C1 segment of cervical spinal cord (tissue), 14 donors: ENCODE measurements around the gene HS1BP3.

Source experiments
- DNase-seq, 14 donors: peaks; one replicate each; lab custom pipeline; 2025; lab: John Stamatoyannopoulos, UW

HS1BP3 gene

DNA sequence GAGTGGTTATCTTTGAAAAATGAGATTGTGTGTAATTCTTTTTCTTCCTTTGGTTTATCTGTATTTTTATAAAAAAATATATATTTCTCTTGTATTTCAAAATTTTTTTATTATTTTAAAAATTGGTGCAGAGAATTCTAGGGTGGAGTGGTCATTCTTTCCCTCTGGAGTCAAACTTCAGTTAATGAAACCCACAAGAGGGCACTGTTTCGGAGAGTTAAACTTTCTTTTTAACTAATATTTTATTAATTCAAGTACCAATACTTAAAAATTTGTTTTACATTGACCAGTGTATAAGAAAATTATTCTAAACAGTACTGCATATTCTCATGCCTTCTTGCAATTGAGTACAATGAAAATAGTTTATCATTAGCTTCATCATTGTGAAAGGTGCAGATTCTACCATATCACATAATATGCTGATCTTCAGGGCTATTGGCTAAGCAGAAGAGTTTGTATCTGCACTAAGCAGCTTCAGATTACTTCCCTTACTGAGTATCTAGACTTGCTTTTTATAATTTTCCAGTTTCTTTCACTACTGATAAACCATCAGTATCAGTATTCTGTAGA is 50.1 kb downstream of the HS1BP3 start:
- no peak for DNase-seq

DNA sequence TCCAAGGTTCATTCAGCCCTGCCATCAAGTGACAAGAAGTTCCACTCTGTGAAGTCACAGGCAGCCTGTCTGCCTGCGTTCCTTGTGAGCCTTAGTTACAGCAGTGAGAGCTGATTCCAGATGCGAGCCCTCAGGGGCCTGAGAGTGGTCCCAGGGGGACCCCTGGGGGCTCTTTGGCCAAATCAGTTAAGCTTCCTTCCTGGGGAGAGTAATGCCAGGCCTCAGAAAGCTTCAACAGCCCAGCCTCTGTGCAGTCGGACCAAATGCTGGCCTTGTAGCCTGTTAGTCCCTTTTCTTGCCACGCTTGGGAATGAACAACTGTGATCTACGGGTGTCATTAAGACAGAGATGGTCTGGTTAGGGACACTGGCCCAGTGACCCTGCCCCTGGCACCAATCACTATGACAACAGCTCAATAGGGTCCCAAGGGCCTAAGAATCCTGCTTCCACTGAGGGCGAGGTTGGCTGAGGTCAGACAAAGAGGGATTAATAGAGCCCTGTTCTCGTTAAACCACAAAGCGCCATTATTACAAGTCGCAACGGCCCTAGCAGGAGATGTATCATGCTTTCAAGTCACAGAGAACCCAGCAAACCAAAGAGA is 50.9 kb downstream of the HS1BP3 start:
- DNase-seq: peak in 11 of 14 donors; percentile 17 to 83 (median 72)

DNA sequence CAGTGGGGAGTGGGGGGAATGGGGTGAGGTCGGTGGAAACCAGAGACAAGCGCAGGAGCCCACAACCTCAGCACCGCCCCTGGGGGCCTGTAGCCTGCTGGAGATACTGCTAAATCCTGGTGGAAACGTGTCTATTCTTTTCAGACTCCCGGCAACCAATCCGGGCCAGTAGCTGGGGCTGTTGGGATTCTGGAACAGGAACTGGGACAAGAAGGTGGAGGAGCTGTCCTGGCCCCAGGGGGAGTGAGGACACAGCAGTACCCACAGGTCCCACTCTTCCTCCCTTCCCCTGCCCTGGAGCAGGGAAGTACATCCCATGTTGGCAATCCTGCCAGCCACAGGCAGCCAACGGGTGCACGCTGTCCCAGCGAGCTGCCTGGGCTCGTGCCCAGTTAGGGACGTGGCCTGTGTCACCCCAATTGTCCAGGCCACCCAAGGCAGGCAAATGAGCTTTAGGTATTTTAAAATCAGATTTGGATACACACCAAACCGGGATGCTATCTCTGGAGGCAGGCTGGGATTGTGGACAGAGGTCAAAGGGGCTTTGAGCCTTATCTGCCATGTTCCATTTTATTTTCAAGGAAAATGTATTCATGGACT is 51.8 kb downstream of the HS1BP3 start:
- peak in 10 of 14 donors; percentile 38 to 70 (median 52) for DNase-seq

- DNase-seq: no peak
Measured at GRCh38 chr2:20597860-20598183, 53.1 kb downstream of the HS1BP3 start.

DNA sequence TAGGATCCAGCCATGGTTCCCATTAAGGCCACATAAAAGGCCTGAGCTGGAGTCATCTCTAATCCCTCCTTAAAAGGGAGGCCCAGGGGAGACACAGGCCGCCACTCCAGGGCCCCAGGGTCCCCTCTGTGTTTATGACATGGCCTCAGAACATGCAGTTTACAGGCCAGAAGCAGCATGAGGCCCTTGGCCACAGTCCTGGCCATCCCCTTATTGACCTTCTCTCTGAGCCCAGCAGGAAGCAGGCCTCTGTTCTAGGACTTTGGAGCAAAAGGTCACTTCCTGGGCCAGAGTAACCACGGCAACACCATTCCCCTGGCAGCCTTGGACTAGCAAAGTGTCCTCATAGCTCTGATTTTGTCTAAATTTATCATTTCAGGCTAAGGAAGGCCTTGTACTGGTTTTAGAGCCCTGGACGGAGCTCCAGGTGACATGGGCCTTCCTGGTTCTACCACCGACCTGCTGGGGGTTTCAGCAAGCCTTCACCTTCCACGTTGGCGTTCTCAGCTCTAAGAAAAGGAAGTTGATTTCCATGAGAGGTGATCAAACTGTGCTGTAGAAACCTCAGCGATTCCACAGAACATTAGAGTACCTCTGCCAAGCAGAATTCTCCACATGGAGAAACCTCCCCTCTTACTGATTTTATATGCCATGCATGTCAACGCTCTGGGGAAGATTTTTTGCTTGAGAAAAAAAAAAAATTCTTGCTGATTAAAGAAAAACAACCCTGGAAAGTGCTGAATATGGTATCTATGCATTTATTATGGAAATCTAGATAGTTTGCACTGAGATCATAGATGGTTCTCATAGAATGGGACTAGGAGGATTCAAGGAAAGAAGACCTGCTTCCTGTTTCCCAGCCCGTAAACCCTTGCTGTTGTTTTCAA is 53.7 kb downstream of the HS1BP3 start:
- peak in 3 of 14 donors; percentile 15 to 63 (median 49) for DNase-seq

GRCh38 chr2:20596193-20596972 is 54.5 kb downstream of the HS1BP3 start:
- no peak for DNase-seq

DNA sequence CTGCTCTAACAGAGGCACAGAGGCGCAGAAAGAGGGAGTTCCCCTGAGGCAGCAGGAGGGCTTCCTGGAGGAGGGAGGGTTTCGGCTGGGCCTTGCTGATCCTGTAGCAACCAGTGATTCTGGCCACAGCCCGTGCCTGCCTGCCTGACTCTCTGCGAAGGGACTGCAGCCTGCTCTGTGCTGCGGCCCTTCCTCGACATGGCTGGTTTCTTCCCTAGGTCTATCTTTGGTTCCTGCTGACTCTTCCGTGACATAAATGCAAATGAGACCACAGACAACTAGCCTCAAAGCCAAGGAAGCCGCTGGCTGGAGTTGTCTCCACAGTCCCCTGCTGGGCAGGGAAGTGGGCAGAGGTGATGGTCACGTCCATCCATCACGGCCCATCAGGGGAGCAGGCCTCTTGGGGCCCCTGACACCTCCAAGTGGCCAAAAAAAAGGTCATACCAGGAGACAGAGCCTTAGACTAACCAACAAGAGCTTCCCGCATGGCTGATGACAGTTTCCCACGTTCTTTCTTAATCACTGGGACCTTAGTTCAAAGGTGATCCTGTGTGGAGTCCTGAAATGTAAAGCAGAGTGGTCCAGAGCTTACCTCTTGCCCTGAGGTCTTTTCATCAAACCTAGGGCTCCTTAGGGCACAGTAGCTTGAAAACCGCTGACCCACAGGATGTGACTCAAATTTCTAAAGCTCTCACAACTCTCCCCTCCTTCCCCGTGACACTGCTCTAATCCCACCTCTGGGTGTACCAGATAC is 55.3 kb downstream of the HS1BP3 start:
- no peak for DNase-seq

DNA sequence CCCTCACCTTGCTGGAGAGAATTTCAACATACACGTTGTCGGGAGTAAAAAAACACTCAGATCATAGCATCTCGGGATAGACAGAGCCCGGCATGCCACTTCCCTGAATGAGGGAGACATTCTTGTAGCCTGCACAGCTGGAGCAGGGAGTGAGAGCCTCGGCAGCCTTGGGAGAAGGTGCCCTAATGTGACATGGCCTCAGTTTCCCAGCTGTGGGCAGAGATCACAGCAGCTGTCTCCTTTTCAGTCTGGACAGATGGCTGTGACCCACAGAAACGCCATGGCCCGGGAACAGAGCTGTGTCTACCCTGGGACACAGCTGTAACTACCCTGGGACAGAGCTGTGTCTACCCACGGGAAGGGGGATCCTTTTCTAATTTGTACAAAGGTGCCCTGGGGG is 55.9 kb downstream of the HS1BP3 start:
- no peak for DNase-seq

- DNase-seq: no peak
Measured at GRCh38 chr2:20594048-20594750, 56.7 kb downstream of the HS1BP3 start.

- DNase-seq: no peak
Measured at GRCh38 chr2:20593072-20594034, 57.5 kb downstream of the HS1BP3 start.

DNA sequence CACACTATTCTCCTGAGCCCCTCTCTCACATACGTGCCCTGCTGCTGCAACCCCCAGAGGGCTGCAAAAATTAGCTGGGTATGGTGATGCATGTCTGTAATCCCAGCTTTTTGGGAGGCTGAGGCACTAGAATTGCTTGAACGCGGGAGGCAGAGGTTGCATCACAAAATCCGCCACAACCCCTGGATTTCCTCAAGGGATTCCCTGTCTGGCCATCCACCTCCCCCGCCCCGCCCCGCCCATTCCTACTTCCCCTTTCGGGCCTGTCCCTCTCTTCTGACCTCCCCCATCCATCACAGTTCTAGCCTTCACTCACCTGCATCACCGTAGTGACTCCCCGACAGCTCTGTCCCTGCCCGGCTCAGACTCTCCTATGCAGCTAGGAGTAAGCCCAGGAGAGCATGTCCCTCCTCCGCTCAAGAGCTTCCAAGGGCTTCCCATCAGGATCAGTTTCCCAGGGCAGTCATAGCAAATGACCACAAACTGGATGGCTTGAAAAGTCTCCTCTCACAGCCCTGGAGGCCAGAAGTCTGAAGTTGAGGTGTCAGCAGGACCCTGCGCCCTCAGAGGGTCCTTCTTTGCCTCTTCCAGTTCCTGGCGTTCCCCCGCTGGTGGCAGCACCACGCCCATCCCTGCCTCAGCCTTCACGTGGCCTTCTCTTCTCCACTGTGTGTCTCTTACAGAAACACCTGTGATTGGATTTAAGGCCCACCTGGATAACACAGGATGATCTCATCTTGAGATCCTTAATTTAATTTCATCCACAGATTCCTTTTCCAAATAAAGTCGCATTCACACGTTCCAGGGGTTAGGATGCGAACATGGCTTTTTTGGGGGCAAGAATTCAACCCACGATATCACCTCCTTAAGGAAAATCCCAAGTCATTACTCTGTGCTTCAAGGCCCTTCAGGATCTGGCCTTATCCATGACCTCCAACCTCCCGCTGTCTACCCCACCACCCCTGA is 58.5 kb downstream of the HS1BP3 start:
- no peak for DNase-seq

- no peak for DNase-seq
Measured at GRCh38 chr2:20590704-20591515, 60.0 kb downstream of the HS1BP3 start.

DNA sequence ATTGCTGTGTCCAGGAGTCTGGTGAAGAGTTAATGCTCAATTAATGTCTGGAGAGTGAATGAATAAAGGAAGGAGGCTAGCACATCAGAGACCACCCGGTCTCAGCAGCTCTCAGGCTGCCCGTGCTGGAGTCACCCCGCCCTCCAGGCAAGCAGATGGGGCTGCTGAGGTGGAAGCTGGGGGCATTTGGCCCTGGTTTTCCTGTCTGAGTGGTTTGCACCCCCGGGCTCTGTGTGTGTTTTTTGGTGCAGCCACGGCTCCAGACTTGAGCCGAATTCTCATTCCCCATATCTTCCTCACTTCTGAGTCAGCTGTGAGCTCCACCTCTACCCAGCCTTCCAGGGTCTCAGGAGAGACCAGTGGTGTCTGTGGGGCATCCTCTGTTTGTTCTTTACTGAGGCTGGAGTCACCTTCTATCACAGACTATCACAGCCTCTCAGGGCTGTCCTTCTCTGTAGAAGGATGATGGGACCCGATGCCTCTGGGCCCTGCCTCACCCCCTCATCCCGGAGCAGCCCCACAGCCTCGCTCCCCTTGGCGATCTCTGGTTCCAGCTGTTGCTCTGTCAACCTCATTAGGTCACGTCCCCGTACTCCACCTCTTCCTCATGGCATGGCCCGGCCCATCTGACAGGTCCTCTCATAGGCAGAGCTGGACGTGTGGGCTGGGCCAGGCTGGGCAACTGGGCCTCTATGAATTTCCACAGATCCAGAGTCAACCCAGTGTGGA is 60.8 kb downstream of the HS1BP3 start:
- DNase-seq: no peak

DNA sequence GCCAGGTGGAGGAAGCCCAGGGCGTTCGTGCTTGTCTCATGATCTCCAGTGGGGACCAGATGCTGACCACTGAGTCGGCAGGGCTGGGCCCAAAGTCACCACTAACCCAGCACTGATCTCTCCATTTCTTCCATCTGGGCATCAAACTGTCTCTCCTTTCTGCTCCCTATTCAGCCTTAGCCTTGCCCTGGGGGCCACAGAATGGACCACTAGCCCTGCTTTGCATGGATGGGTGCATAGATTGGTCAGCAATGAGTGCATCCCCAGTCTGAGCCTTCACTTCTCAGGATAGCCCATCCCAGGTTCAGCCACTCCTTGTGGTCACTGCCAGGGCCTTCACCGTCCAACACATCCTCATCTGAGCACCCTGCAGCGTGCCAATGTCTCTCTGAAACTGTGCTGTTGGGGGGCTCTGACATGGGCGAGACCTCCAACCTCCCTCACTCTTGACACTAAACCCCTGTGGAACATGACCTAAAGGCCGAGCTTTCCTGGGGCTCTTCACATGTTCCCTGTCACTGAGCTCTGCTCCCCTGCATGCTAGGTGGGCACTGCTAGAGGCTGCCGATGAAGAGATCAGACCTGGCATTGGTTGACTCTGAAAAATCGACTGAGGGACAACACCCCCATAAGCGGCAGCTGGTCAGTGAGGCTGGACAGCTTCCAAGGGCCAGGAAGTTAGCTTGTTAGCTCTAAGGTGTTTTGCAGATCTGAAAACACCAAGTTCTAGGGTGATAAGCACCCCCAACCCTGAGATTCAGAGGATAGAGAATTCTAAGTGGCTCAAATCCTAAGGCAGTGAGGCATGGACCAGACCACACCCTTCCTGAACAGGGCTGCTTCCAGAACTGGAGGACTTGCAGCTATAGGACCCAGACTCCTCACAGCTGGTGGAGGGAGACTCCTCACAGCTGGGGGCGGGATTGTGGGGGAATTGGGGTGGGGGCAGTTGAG is 61.7 kb downstream of the HS1BP3 start:
- no peak for DNase-seq
